Neuronal stem cell (in vitro differentiated cells): ENCODE measurements around the gene EMP2.

ENCODE experiments used
- DNase-seq: peaks from one replicate; pipeline ENCODE4 v3.0.0-alpha.2; 2013; ENCODE audit warnings: low spot score
- H2AFZ ChIP-seq: one replicate; pipeline ENCODE4 v1.6.1; 2013; ENCODE audit warnings: mild to moderate bottlenecking, low read length, inconsistent platforms
- H2AK5ac ChIP-seq: 2 replicates; pipeline ENCODE4 v1.6.1; 2013; ENCODE audit warnings: low read depth, mild to moderate bottlenecking, inconsistent platforms, low read length, moderate library complexity, mixed read lengths
- H2BK120ac ChIP-seq: 2 replicates; pipeline ENCODE4 v1.6.1; 2013; ENCODE audit warnings: low read depth, mild to moderate bottlenecking, inconsistent platforms, low read length, moderate library complexity, mixed read lengths
- H2BK12ac ChIP-seq: one replicate; pipeline ENCODE4 v1.6.1; 2013; ENCODE audit warnings: low read length, inconsistent platforms
- H2BK15ac ChIP-seq: 2 replicates; pipeline ENCODE4 v1.6.1; 2013; ENCODE audit warnings: mild to moderate bottlenecking, low read length, inconsistent platforms, mixed read lengths
- H2BK5ac ChIP-seq: one replicate; pipeline ENCODE4 v1.6.1; 2013; ENCODE audit warnings: inconsistent platforms, mild to moderate bottlenecking, low read length, moderate library complexity
- H3K14ac ChIP-seq: one replicate; pipeline ENCODE4 v1.6.1; 2013; ENCODE audit warnings: low read length, inconsistent platforms
- H3K18ac ChIP-seq: 2 replicates; pipeline ENCODE4 v1.6.1; 2013; ENCODE audit warnings: low read length, inconsistent platforms
- H3K23ac ChIP-seq: 2 replicates; pipeline ENCODE4 v1.6.1; 2013; ENCODE audit warnings: low read depth, mild to moderate bottlenecking, mixed read lengths, low read length, inconsistent platforms; ENCODE audit not compliant: poor library complexity
- H3K27ac ChIP-seq: replicated peaks from 3 replicates; pipeline ENCODE4 v1.5.1; 2013; ENCODE audit warnings: low read length, inconsistent platforms
- H3K27me3 ChIP-seq, 3 experiments: 2 replicates each; pipeline ENCODE4 v1.6.1; 2013; ENCODE audit warnings: low read length in 3 of 3, mild to moderate bottlenecking in 2 of 3, inconsistent platforms in 1 of 3, low read depth in 1 of 3, mixed read lengths in 1 of 3, moderate library complexity in 1 of 3; ENCODE audit not compliant: control insufficient read depth in 3 of 3, insufficient read depth in 3 of 3
- H3K36me3 ChIP-seq, 2 donors: replicated peaks in 1 of 2; 2 replicates each; pipeline ENCODE4 v1.6.1; 2013; ENCODE audit warnings: low read length in 2 of 2; ENCODE audit not compliant: control insufficient read depth in 2 of 2, insufficient read depth in 2 of 2
- H3K4ac ChIP-seq: 2 replicates; pipeline ENCODE4 v1.6.1; 2013; ENCODE audit warnings: inconsistent platforms, mild to moderate bottlenecking, low read length, moderate library complexity
- H3K4me1 ChIP-seq, 2 donors: 1 replicate in 1 of 2; 2 replicates in 1 of 2; pipeline ENCODE4 v1.6.1; 2013; ENCODE audit warnings: low read length in 2 of 2, low read depth in 1 of 2; ENCODE audit not compliant: control insufficient read depth in 2 of 2, insufficient read depth in 1 of 2
- H3K4me2 ChIP-seq: one replicate; pipeline ENCODE4 v1.6.1; 2013; ENCODE audit warnings: mild to moderate bottlenecking, low read length, inconsistent platforms; ENCODE audit not compliant: insufficient read depth, poor library complexity, severe bottlenecking
- H3K4me3 ChIP-seq, 2 donors: 2 replicates each; pipeline ENCODE4 v1.5.1; 2013; ENCODE audit warnings: low read length in 2 of 2, mild to moderate bottlenecking in 2 of 2, inconsistent platforms in 1 of 2, moderate library complexity in 1 of 2
- H3K79me1 ChIP-seq: one replicate; pipeline ENCODE4 v1.6.1; 2013; ENCODE audit warnings: low read depth, mild to moderate bottlenecking, inconsistent platforms, low read length, moderate library complexity
- H3K9ac ChIP-seq: one replicate; pipeline ENCODE4 v1.6.1; 2013; ENCODE audit warnings: mild to moderate bottlenecking, low read depth, low read length, inconsistent platforms; ENCODE audit not compliant: poor library complexity
- H3K9me3 ChIP-seq, 2 donors: replicated peaks in 1 of 2; 2 replicates each; pipeline versions ENCODE3 to v1.6.1; 2013; ENCODE audit warnings: low read length in 2 of 2, mild to moderate bottlenecking in 2 of 2, inconsistent platforms in 1 of 2, low read depth in 1 of 2, mixed read lengths in 1 of 2, moderate library complexity in 1 of 2; ENCODE audit not compliant: control insufficient read depth in 2 of 2, insufficient read depth in 1 of 2
- H4K8ac ChIP-seq: one replicate; pipeline ENCODE4 v1.6.1; 2013; ENCODE audit warnings: low read depth, mild to moderate bottlenecking, inconsistent platforms, low read length, moderate library complexity
- H4K91ac ChIP-seq: one replicate; pipeline ENCODE4 v1.6.1; 2013; ENCODE audit warnings: low read length, low read depth, mild to moderate bottlenecking, inconsistent platforms; ENCODE audit not compliant: poor library complexity
- WGBS, 2 donors: extraction: QIAGEN DNeasy Blood & Tissue Kit; methylation state at CpG; one replicate each; pipeline ENCODE4 v1.1.7; 2013; ENCODE audit warnings: missing lambda C conversion rate in 2 of 2, mixed read lengths in 1 of 2; ENCODE audit not compliant: insufficient read length in 2 of 2, insufficient replicate concordance in 1 of 2; ENCODE audit errors: extremely low coverage in 2 of 2; 5-methylcytosine and 5-hydroxymethylcytosine counted together

The EMP2 gene

DNA sequence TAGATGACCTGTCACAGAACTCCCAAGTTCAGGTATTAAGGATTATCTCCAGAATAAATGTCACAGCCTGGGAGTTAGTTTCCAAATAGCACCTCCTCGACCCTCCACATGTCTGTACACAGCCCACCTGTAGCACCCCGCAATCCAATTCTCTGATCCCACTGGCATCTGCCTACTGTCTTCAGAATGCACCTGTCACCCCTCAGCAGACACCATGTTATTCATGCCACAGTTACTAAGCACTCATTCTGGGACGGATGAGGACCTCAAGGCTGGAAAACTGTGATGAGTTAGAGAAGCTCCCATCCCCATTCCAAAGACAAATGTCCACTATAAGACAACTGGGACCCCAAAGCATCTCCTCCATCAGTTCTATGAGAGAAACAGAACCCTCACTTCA, 7.8 kb downstream of the EMP2 start:
- no peak overlapping the region for H4K8ac ChIP-seq
- H3K79me1 ChIP-seq, result peaks cover 3% of the 10 kb centered on the region
- H4K91ac ChIP-seq, result no peak overlapping the region
- no peaks in the 10 kb centered on the region for H3K9me3 ChIP-seq
- H3K9ac ChIP-seq, result no peak overlapping the region
- H3K18ac ChIP-seq, result no peak overlapping the region
- H3K36me3 ChIP-seq, result no peaks in the 10 kb centered on the region
- H3K23ac ChIP-seq, result no peak overlapping the region
- H2BK5ac ChIP-seq, result no peak overlapping the region
- no peak overlapping the region for H3K4ac ChIP-seq
- H2BK15ac ChIP-seq, result no peak overlapping the region
- no peak overlapping the region for H2AFZ ChIP-seq
- peaks cover 10 to 11% of the 10 kb centered on the region in 2 donors for H3K4me1 ChIP-seq
- H3K27me3 ChIP-seq, result no peaks in the 10 kb centered on the region
- no peak overlapping the region for H3K14ac ChIP-seq
- H3K4me2 ChIP-seq, result no peak overlapping the region
- WGBS, 2 donors, result no CpG with 5 or more reads among the region's 3 CpGs
- H2BK120ac ChIP-seq, result no peak overlapping the region
- no peak overlapping the region for H2BK12ac ChIP-seq
- no peak for DNase-seq
- no peak overlapping the region for H2AK5ac ChIP-seq
- H3K4me3 ChIP-seq, result no peak overlapping the region
- H3K27ac ChIP-seq, result no peak overlapping the region

DNA sequence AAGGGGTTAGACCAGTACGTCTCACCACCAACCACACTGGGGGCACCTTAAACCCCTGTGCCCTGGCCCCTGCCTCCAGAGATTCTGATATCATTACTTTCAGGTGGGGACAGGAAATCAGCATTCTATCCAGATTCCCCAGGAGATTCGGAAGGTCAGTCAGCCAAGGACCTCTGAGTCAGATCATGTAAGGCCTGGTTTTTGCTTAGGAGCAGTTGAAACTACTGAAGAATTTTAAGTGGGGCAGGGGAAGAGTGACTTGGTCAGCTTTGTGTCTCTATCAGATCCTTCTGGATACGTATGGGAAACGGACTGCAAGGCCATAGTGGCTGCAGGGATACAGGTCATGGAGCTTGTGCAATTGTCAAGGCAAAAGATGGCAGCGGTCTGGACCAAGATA, 9.0 kb downstream of the EMP2 start:
- no peak overlapping the region for H2BK12ac ChIP-seq
- H4K8ac ChIP-seq, result no peak overlapping the region
- H2BK5ac ChIP-seq, result no peak overlapping the region
- no peak overlapping the region for H4K91ac ChIP-seq
- H2BK120ac ChIP-seq, result no peak overlapping the region
- no peak overlapping the region for H2AK5ac ChIP-seq
- peaks cover 3% of the 10 kb centered on the region for H3K79me1 ChIP-seq
- no peak overlapping the region for H2AFZ ChIP-seq
- H3K27me3 ChIP-seq, result no peaks in the 10 kb centered on the region
- no peak overlapping the region for H3K18ac ChIP-seq
- H3K36me3 ChIP-seq, result no peaks in the 10 kb centered on the region
- no CpG with 5 or more reads among the region's 5 CpGs for WGBS, 2 donors
- H3K4ac ChIP-seq, result no peak overlapping the region
- peaks cover 0 to under 1% of the 10 kb centered on the region in 2 donors for H3K4me1 ChIP-seq
- no peak overlapping the region for H3K14ac ChIP-seq
- H3K9ac ChIP-seq, result no peak overlapping the region
- no peak for DNase-seq
- no peak overlapping the region for H2BK15ac ChIP-seq
- no peaks in the 10 kb centered on the region for H3K9me3 ChIP-seq
- no peak overlapping the region for H3K27ac ChIP-seq
- no peak overlapping the region for H3K23ac ChIP-seq
- H3K4me3 ChIP-seq, result no peak overlapping the region
- no peak overlapping the region for H3K4me2 ChIP-seq

DNA sequence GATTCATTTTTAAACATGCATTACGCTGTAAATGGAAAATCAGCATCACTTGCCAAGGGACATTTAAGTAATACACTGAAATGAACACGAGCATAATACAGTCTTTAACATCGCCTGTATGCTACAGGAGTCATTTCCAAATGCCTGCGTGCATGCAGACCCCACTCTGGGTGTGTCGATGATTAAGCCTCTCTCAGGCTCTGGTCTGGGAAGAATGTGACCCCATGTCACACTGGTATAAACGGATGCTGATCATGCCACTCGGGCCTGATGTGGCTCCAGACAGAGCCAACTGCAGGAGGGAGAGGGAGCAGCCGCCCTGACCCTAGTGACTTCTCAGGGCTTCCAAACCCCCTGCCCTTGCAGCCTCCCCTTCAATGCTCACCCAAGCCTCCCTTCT, 10.8 kb downstream of the EMP2 start:
- WGBS, 2 donors, result no CpG with 5 or more reads among the region's 8 CpGs
- Histone ChIP-seq H3K14ac (no peak overlapping the region), H3K23ac (no peak overlapping the region), H2BK15ac (no peak overlapping the region), H3K4me2 (no peak overlapping the region), H3K27ac (no peak overlapping the region), H3K4me1 (no peaks in the 10 kb centered on the region), H2BK120ac (no peak overlapping the region), H2AK5ac (no peak overlapping the region), H2BK5ac (no peak overlapping the region), H3K36me3 (no peaks in the 10 kb centered on the region), H3K18ac (peak overlapping the region; percentile 21), H2AFZ (no peak overlapping the region), H3K9me3 (peaks cover 0 to 10% of the 10 kb centered on the region in 2 donors), H3K4ac (no peak overlapping the region), H3K27me3 (no peaks in the 10 kb centered on the region), H3K4me3 (no peak overlapping the region), H4K8ac (no peak overlapping the region), H3K79me1 (peaks cover 3% of the 10 kb centered on the region), H2BK12ac (no peak overlapping the region), H4K91ac (no peak overlapping the region), H3K9ac (no peak overlapping the region)
- DNase-seq, result no peak

- no peak overlapping the region for H3K14ac ChIP-seq
- no peak overlapping the region for H2AFZ ChIP-seq
- no peak overlapping the region for H2BK5ac ChIP-seq
- no peak overlapping the region for H3K18ac ChIP-seq
- no peak overlapping the region for H3K9ac ChIP-seq
- H3K27ac ChIP-seq, result no peak overlapping the region
- H3K4me2 ChIP-seq, result no peak overlapping the region
- H2AK5ac ChIP-seq, result no peak overlapping the region
- H2BK12ac ChIP-seq, result no peak overlapping the region
- peaks cover 3% of the 10 kb centered on the region for H3K79me1 ChIP-seq
- peaks cover 10 to 22% of the 10 kb centered on the region in 2 donors for H3K9me3 ChIP-seq
- H3K36me3 ChIP-seq, result no peaks in the 10 kb centered on the region
- H3K4me3 ChIP-seq, result no peak overlapping the region
- H3K27me3 ChIP-seq, result no peaks in the 10 kb centered on the region
- H2BK120ac ChIP-seq, result no peak overlapping the region
- no peak overlapping the region for H2BK15ac ChIP-seq
- no CpG with 5 or more reads among the region's 6 CpGs for WGBS, 2 donors
- no peak overlapping the region for H3K23ac ChIP-seq
- H4K8ac ChIP-seq, result no peak overlapping the region
- H4K91ac ChIP-seq, result no peak overlapping the region
- no peak overlapping the region for H3K4ac ChIP-seq
- DNase-seq, result no peak
- H3K4me1 ChIP-seq, result no peaks in the 10 kb centered on the region
Observed at GRCh38 chr16:10566613-10567012, 13.8 kb downstream of the EMP2 start.
